Stomach (tissue), 9 donors: ENCODE results near the gene ATP8B2. TPM values are rescaled to one million over a fixed set of nuclear protein-coding genes. Genes with fewer than 3 reads are reported as not detected.

ENCODE experiments used
- DNase-seq, 2 donors: peaks; one replicate each; pipeline versions ENCODE4 v3.0.0 to v3.0.0-alpha.2; 2013 to 2019
- H3K27ac ChIP-seq, 5 donors: fragments of 200-600 bp in 4 of 5; sonication (generic) in 4 of 5; one replicate each; pipeline ENCODE4 v1.5.1; 2013 to 2019; ENCODE audit warnings: mild to moderate bottlenecking in 1 of 5, moderate library complexity in 1 of 5
- H3K27me3 ChIP-seq, 3 donors: fragments of 200-600 bp; sonication (generic); one replicate each; pipeline ENCODE4 v1.5.1; 2017 to 2019; ENCODE audit warnings: mixed run types in 1 of 3
- H3K36me3 ChIP-seq, 4 donors: fragments of 200-600 bp; sonication (generic); 1 replicate in 3 of 4; 2 replicates in 1 of 4; pipeline ENCODE4 v1.5.1; 2016 to 2019
- H3K4me1 ChIP-seq, 4 donors: fragments of 200-600 bp; sonication (generic); one replicate each; pipeline ENCODE4 v1.5.1; 2016 to 2019
- H3K4me3 ChIP-seq, 4 donors: fragments of 200-600 bp; sonication (generic) in 3 of 4; one replicate each; pipeline ENCODE4 v1.5.1; 2016 to 2019; ENCODE audit warnings: mild to moderate bottlenecking in 1 of 4
- H3K9me3 ChIP-seq, 4 donors: fragments of 200-600 bp; sonication (generic); one replicate each; pipeline ENCODE4 v1.5.1; 2016 to 2019
- EP300 ChIP-seq: sonication (generic); formaldehyde crosslinking; IDR thresholded peaks from one replicate; pipeline ENCODE4 v1.6.1; 2017; ENCODE audit warnings: antibody characterized with exemption
- POLR2A ChIP-seq, 4 donors: fragments of 450-650 bp; IDR thresholded peaks; one replicate each; pipeline ENCODE4 v1.6.1; 2016; ENCODE audit warnings: antibody characterized with exemption in 4 of 4, control low read depth in 2 of 4, mild to moderate bottlenecking in 1 of 4, moderate library complexity in 1 of 4
- POLR2AphosphoS5 ChIP-seq, 3 donors: sonication (generic); formaldehyde crosslinking; IDR thresholded peaks; one replicate each; pipeline ENCODE4 v1.6.1; 2016; ENCODE audit warnings: antibody characterized with exemption in 3 of 3
- whole genome bisulfite sequencing, 5 donors: extraction: QIAGEN DNeasy Blood & Tissue Kit in 3 of 5; methylation state at CpG; one replicate each; pipeline versions ENCODE4 v1.1.5 to v1.1.7; 2013 to 2018; 5-methylcytosine and 5-hydroxymethylcytosine counted together
- intact Hi-C: fragments of 100-400 bp; cut with DNase I; formaldehyde crosslinking; loops from one replicate; pipeline ENCODE4 v1.15.1; 2023; ENCODE audit warnings: low total_unique reads
- polyA plus RNA-seq, 3 donors: library from polyadenylated mRNA; stranded (reverse); fragments of 200-250 nt; gene quantifications; one replicate each; pipeline ENCODE4 v1.2.3, GENCODE V29; 2013
- total RNA-seq, 5 donors: library from RNA; depleted of rRNA; stranded (reverse); fragments of >200 nt; gene quantifications; one replicate each; pipeline versions ENCODE4 v1.1.0 to v1.2.3, GENCODE V29; 2014 to 2016
- TF ChIP-seq, protein P1 (sequence below), 7 experiments: fragments of 450-650 bp in 4 of 7; fragments of 200-600 bp in 3 of 7; sonication (generic) in 3 of 7; IDR thresholded peaks; one replicate each; pipeline ENCODE4 v1.5.1; 2016 to 2019; ENCODE audit warnings: antibody characterized with exemption in 7 of 7, control low read depth in 2 of 7, mild to moderate bottlenecking in 1 of 7
- donor health status: healthy with polysubstance abuse.
- donor health status: Bipolar disorder and iron deficiency.
- donor health status: healthy.

ATP8B2 gene
- total and polyA plus RNA-seq, 8 donors = 5.4 to 64.2 (median 40.0) TPM

DNA sequence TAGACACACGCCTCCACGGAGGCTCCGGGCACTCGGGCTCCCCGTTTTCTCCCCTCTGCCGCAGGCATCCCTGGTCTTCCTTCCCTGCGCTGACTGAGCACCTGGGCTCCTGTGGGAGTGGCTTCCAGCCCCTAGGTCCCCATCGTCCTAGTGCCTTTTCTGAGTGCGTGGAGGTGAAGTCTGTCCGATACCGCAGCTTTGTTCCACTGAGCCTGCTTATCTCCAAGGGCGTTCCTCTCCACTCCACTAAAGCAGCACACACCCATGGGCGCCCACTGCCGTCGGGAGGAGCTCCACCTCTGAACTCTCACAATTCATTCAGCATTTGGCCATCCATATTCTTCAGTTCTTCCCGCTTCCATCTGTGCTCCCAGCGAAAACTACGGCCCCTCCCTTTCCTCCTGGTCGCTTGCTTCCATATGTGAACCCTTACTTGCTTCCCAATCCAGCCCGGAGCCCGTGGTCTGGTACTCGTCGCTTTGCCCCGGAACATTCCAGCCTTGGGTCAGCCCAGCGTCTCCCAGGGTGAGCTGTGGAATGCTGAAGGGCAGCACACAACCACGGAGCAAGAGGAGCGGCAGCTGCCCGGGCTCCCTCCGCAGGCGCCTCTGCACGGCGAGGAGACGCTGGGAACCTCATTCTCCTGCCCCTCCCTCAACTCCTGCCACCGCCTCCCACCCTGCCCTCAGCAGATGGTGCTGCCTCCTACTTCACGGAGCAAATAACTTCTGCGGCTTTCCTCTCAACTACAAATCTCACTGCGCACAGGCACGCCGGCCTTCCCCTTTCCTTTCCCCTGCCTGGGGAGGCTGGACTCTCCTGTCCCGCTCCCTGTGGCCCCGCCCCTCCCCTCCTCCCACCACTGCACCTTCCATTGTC is 27.5 kb downstream of the ATP8B2 start:
- TF ChIP-seq POLR2A (IDR thresholded peaks at IDR 0.05) (no peak), EP300 (no peak), POLR2AphosphoS5 (IDR thresholded peaks at IDR 0.05) (peak in 2 of 3 donors; percentile 49 to 50)
- TF ChIP-seq, protein P1, sequence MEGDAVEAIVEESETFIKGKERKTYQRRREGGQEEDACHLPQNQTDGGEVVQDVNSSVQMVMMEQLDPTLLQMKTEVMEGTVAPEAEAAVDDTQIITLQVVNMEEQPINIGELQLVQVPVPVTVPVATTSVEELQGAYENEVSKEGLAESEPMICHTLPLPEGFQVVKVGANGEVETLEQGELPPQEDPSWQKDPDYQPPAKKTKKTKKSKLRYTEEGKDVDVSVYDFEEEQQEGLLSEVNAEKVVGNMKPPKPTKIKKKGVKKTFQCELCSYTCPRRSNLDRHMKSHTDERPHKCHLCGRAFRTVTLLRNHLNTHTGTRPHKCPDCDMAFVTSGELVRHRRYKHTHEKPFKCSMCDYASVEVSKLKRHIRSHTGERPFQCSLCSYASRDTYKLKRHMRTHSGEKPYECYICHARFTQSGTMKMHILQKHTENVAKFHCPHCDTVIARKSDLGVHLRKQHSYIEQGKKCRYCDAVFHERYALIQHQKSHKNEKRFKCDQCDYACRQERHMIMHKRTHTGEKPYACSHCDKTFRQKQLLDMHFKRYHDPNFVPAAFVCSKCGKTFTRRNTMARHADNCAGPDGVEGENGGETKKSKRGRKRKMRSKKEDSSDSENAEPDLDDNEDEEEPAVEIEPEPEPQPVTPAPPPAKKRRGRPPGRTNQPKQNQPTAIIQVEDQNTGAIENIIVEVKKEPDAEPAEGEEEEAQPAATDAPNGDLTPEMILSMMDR (IDR thresholded peaks at IDR 0.05) = no peak
- H3K4me3 ChIP-seq = peak overlapping the region; percentile 39 to 51 (median 43)
- peak; percentile 66 to 79 for DNase-seq
- H3K4me1 ChIP-seq = peaks cover 31 to 54% (median 39%) of the 10 kb centered on the region in 4 donors
- H3K9me3 ChIP-seq = no peaks in the 10 kb centered on the region
- peaks cover 14 to 20% (median 20%) of the 10 kb centered on the region in 4 donors for H3K36me3 ChIP-seq
- intact Hi-C loops = no loop called here
- WGBS, 5 donors = 1 to 2% (median 1%) methylated on average over 40 to 41 of the region's 41 CpGs
- peaks cover 0 to 6% (median 0%) of the 10 kb centered on the region in 3 donors for H3K27me3 ChIP-seq
- H3K27ac ChIP-seq = peak overlapping the region; percentile 71 to 87 (median 84)

DNA sequence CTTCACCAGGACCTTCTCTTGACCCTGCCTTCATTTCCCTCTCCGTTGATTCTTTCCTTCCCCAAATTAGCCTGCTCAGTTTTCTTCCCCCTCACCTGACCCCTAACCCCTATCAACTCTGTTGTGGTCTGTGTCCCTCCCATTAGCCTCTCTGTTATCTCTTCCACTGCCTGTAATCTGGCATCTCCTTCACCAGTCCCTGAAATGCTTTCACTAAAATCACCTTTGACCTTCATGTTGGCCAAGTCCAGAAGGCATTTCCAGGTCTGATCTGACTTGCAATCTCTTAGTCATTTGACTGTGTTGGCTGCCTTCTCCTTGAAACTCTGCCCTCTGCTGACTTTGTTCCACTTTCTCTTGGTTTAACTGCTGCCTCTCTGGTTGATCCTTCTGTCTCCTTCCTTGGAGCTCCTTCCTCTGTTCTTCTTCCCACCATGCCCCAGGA is 28.2 kb downstream of the ATP8B2 start:
- no peaks in the 10 kb centered on the region for H3K9me3 ChIP-seq
- intact Hi-C loops = no loop called here
- WGBS, 5 donors = 8 to 21% (median 10%) methylated on average over 1 of the region's 1 CpG
- DNase-seq = peak; percentile 51 to 78
- peak overlapping the region; percentile 39 to 51 (median 43) for H3K4me3 ChIP-seq
- H3K27me3 ChIP-seq = peaks cover 0 to 6% (median 0%) of the 10 kb centered on the region in 3 donors
- H3K4me1 ChIP-seq = peaks cover 31 to 54% (median 39%) of the 10 kb centered on the region in 4 donors
- peak overlapping the region; percentile 71 to 87 (median 84) for H3K27ac ChIP-seq
- H3K36me3 ChIP-seq = peaks cover 9 to 15% (median 14%) of the 10 kb centered on the region in 4 donors
- peak in 2 of 3 donors; percentile 42 to 79 for TF ChIP-seq POLR2AphosphoS5 (IDR thresholded peaks at IDR 0.05)
- TF ChIP-seq POLR2A (IDR thresholded peaks at IDR 0.05) = no peak
- TF ChIP-seq, protein P1 (IDR thresholded peaks at IDR 0.05) = peak in 2 of 7 experiments; percentile 21 to 25
- no peak for TF ChIP-seq EP300

DNA sequence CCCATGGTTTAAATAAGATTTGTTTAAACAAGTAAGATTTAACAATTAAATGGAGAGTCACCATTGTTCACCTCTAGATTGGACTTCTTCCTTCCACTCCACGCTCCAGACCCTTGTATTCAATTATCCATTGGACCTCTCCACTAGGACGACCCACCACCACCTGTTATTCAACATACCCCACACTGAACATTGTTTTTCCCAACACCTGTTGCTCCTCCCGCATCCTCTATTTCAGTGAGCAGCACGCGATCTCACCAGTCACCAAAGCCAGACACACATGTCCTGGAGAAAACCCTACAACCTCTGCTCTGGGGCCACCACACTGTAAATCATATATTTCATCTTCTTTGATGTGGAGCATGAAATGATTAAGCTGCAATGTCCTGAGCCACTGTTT is 28.6 kb downstream of the ATP8B2 start:
- DNase-seq = no peak
- Histone ChIP-seq H3K4me3 (no peak overlapping the region), H3K9me3 (no peaks in the 10 kb centered on the region), H3K36me3 (peaks cover 4 to 10% (median 9%) of the 10 kb centered on the region in 4 donors), H3K27ac (peak overlapping the region; percentile 71 to 87 (median 84)), H3K4me1 (peaks cover 31 to 54% (median 39%) of the 10 kb centered on the region in 4 donors), H3K27me3 (peaks cover 0 to 6% (median 0%) of the 10 kb centered on the region in 3 donors)
- WGBS, 5 donors = 85 to 95% (median 90%) methylated on average over 5 of the region's 5 CpGs
- intact Hi-C loops = no loop called here
- TF ChIP-seq POLR2AphosphoS5 (IDR thresholded peaks at IDR 0.05) = no peak
- no peak for TF ChIP-seq EP300
- TF ChIP-seq POLR2A (IDR thresholded peaks at IDR 0.05) = no peak
- TF ChIP-seq, protein P1 (IDR thresholded peaks at IDR 0.05) = no peak

DNA sequence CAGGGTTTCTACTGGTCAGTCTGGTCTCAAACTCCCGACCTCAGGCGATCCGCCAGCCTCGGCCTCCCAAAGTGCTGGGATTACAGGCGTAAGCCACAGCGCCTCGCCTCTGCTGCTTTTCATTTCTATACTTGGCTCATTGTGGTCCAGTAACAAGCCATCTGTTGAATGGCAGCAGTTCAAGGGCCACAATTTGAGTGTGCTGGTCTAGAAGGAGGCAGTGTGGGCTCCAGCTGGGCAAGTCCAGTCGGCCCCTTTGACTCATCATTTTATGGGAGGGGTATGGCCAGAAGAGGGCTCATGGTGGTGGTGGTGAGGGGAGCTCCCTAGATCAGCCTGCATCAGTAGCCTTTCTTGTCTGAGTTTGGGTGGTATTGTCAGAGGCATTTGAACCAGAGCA is 33.2 kb downstream of the ATP8B2 start:
- Histone ChIP-seq H3K27me3 (no peaks in the 10 kb centered on the region), H3K4me1 (peaks cover 14 to 22% (median 16%) of the 10 kb centered on the region in 4 donors), H3K36me3 (no peaks in the 10 kb centered on the region), H3K9me3 (no peaks in the 10 kb centered on the region), H3K4me3 (no peak overlapping the region), H3K27ac (no peak overlapping the region)
- TF ChIP-seq POLR2A (IDR thresholded peaks at IDR 0.05) (no peak), EP300 (no peak), POLR2AphosphoS5 (IDR thresholded peaks at IDR 0.05) (no peak)
- TF ChIP-seq, protein P1 (IDR thresholded peaks at IDR 0.05) = no peak
- no peak for DNase-seq
- intact Hi-C loops = no loop called here
- WGBS, 5 donors = 91 to 96% (median 93%) methylated on average over 7 to 8 of the region's 8 CpGs
